K562 (cell line): ENCODE data around the gene AKT2. TPM values are rescaled to one million over a fixed set of nuclear protein-coding genes. Genes with fewer than 3 reads are reported as not detected.

Experiments used
- ATAC-seq: fragments of 200-7000 bp; cut with Tn5 transposase; 3 replicates; pipeline ENCODE4 v1.9.1; 2020; ENCODE audit warnings: moderate library complexity
- BruUV-seq: library from RNA; stranded (reverse); fragments of 400-500 nt; replicated peaks from 2 replicates; lab custom pipeline; 2021; lab: Mats Ljungman, UMichigan
- CTCF ChIA-PET: fragments of 300-600 bp; formaldehyde crosslinking; extraction: SDS; loops from one replicate; lab custom pipeline; 2021; ENCODE audit warnings: low intra/inter-chr PET ratio; lab: Yijun Ruan, JAX
- POLR2A ChIA-PET: fragments of 300-600, 350-650 bp; sonication (Branson Sonifier 250); formaldehyde crosslinking; extraction: SDS; loops from one replicate; lab custom pipeline; 2021; ENCODE audit warnings: antibody characterized with exemption, inconsistent platforms; lab: Yijun Ruan, JAX
- DNase-seq, 4 experiments: peaks; one replicate each; pipeline versions ENCODE4 v3.0.0 to v3.0.0-alpha.2; 2011 to 2018; ENCODE audit warnings: low spot score in 3 of 4, mixed read lengths in 3 of 4; ENCODE audit errors: extremely low read depth in 1 of 4
- FAIRE-seq: peaks from 2 replicates; lab custom pipeline; 2011; peaks lifted over from hg19 to GRCh38; lab: Jason Lieb, UNC
- H2AFZ ChIP-seq: 2 replicates; pipeline ENCODE4 v1.6.0; 2011; ENCODE audit warnings: low read depth, low read length, control low read depth, inconsistent platforms
- H3K27ac ChIP-seq: fragments of 200-600 bp; 3 replicates; pipeline ENCODE4 v1.8.0; 2011; ENCODE audit warnings: low read depth, mild to moderate bottlenecking, control low read depth, inconsistent platforms, low read length, moderate library complexity, mixed read lengths; ENCODE audit errors: extremely low read depth
- H3K27me3 ChIP-seq, 2 experiments: fragments of 300-600 bp in 1 of 2; 2 replicates in 1 of 2; 3 replicates in 1 of 2; pipeline versions ENCODE4 v1.6.0 to v1.8.0; 2011; ENCODE audit warnings: inconsistent platforms in 2 of 2, low read length in 2 of 2, mild to moderate bottlenecking in 1 of 2, mixed read lengths in 1 of 2, moderate library complexity in 1 of 2; ENCODE audit not compliant: control insufficient read depth in 2 of 2, insufficient read depth in 2 of 2
- H3K36me3 ChIP-seq: fragments of 300-600 bp; 3 replicates; pipeline ENCODE4 v1.8.0; 2011; ENCODE audit warnings: mild to moderate bottlenecking, low read length, inconsistent platforms; ENCODE audit not compliant: control insufficient read depth, insufficient read depth
- H3K4me1 ChIP-seq, 2 experiments: fragments of 200-600 bp in 1 of 2; replicated peaks in 1 of 2; 2 replicates in 1 of 2; 3 replicates in 1 of 2; pipeline versions ENCODE4 v1.5.1 to v1.8.0; 2011; ENCODE audit warnings: inconsistent platforms in 2 of 2, low read length in 2 of 2, mild to moderate bottlenecking in 1 of 2, mixed read lengths in 1 of 2, moderate library complexity in 1 of 2; ENCODE audit not compliant: control insufficient read depth in 2 of 2, insufficient read depth in 2 of 2
- H3K4me2 ChIP-seq: 2 replicates; pipeline ENCODE4 v1.6.1; 2011; ENCODE audit warnings: low read length, control low read depth, inconsistent platforms, mixed read lengths; ENCODE audit not compliant: insufficient read depth
- H3K4me3 ChIP-seq: fragments of 200-600 bp; sonication (generic), shearing (Covaris generic); 2 replicates; pipeline ENCODE4 v1.5.1; 2016; ENCODE audit warnings: control low read depth, inconsistent platforms
- H3K79me2 ChIP-seq: fragments of 200-600 bp; 3 replicates; pipeline ENCODE4 v1.8.0; 2011; ENCODE audit warnings: low read length, inconsistent platforms; ENCODE audit not compliant: control insufficient read depth, insufficient read depth
- H3K9ac ChIP-seq, 2 experiments: 2 replicates each; pipeline versions ENCODE4 v1.6.0 to v1.6.1; 2011; ENCODE audit warnings: low read depth in 2 of 2, low read length in 2 of 2, control low read depth in 1 of 2, inconsistent platforms in 1 of 2, mild to moderate bottlenecking in 1 of 2, mixed read lengths in 1 of 2; ENCODE audit not compliant: insufficient read depth in 1 of 2
- H3K9me1 ChIP-seq: one replicate; pipeline ENCODE4 v1.6.0; 2011; ENCODE audit warnings: inconsistent platforms, mild to moderate bottlenecking, low read length, moderate library complexity; ENCODE audit not compliant: control insufficient read depth, insufficient read depth
- H3K9me3 ChIP-seq: replicated peaks from 2 replicates; pipeline ENCODE4 v1.5.1; 2011; ENCODE audit warnings: low read depth, low read length, inconsistent platforms; ENCODE audit not compliant: control insufficient read depth, insufficient read depth
- H4K20me1 ChIP-seq: replicated peaks from 2 replicates; pipeline ENCODE4 v1.6.1; 2011; ENCODE audit warnings: low read length, inconsistent platforms, mixed read lengths; ENCODE audit not compliant: control insufficient read depth, insufficient read depth
- DNMT1 ChIP-seq: fragments of 450-650 bp; IDR thresholded peaks from 2 replicates; pipeline ENCODE4 v1.6.1; 2016; ENCODE audit warnings: antibody characterized with exemption, mild to moderate bottlenecking
- ETS2 ChIP-seq: IDR thresholded peaks from 2 replicates; pipeline ENCODE4 v1.6.1; 2016; ENCODE audit warnings: borderline replicate concordance, missing genetic modification characterization, mild to moderate bottlenecking, moderate library complexity, missing compliant biosample characterization; ENCODE audit not compliant: poor library complexity, severe bottlenecking
- KAT8 ChIP-seq: fragments of 450-650 bp; IDR thresholded peaks from 2 replicates; pipeline ENCODE4 v1.6.1; 2016; ENCODE audit warnings: low read depth, mild to moderate bottlenecking
- SOX6 ChIP-seq: fragments of 450-650 bp; IDR thresholded peaks from 2 replicates; pipeline ENCODE4 v1.6.1; 2014; ENCODE audit warnings: mild to moderate bottlenecking
- TAF7 ChIP-seq: fragments of 450-650 bp; IDR thresholded peaks from 2 replicates; pipeline ENCODE4 v1.6.1; 2016; ENCODE audit warnings: missing genetic modification characterization, missing compliant biosample characterization
- THRAP3 ChIP-seq: fragments of 450-650 bp; IDR thresholded peaks from 2 replicates; pipeline ENCODE4 v1.6.1; 2016; ENCODE audit warnings: mild to moderate bottlenecking, inconsistent platforms, borderline replicate concordance
- WHSC1 ChIP-seq: IDR thresholded peaks from one replicate; pipeline ENCODE4 v1.6.1; 2012; ENCODE audit warnings: low read length, control low read depth, inconsistent platforms
- ZNF324 ChIP-seq: fragments of 250-450 bp; sonication (Bioruptor Pico); IDR thresholded peaks from 2 replicates; pipeline ENCODE4 v1.4.0; 2020; ENCODE audit warnings: mild to moderate bottlenecking
- WGBS: fragments of 100-300 bp; shearing (Covaris generic); methylation state at CpG from one replicate; pipeline ENCODE4 v1.1.6; 2016; ENCODE audit warnings: low coverage, mixed read lengths; ENCODE audit not compliant: insufficient coverage; ENCODE audit errors: missing lambda C conversion rate; 5-methylcytosine and 5-hydroxymethylcytosine counted together
- in situ Hi-C: fragments of 300-500 bp; cut with MboI; formaldehyde crosslinking; loops from 4 replicates; pipeline ENCODE4 v1.15.0; 2018; ENCODE audit warnings: inconsistent platforms, mixed read lengths
- intact Hi-C: fragments of 100-400 bp; cut with micrococcal nuclease; formaldehyde crosslinking; loops from 2 replicates; pipeline ENCODE4 v1.14.2; 2022
- polyA plus RNA-seq, 8 experiments: library from polyadenylated mRNA; depleted of rRNA in 4 of 8; stranded (reverse) in 5 of 8; unstranded in 3 of 8; fragments of >200 nt; fragmentation: Nextera tagmentation in 2 of 8; fragmentation: Illumina TruSeq in 1 of 8; extraction: Ambion mirVana in 2 of 8; extraction: Trizol in 1 of 8; gene quantifications; 2 replicates each; pipeline versions ENCODE4 v1.2.1 to v1.2.3, GENCODE V29; 2011 to 2014; ENCODE audit warnings: inconsistent platforms in 1 of 8, missing spikeins in 1 of 8
- total RNA-seq, 7 experiments: library from RNA; depleted of rRNA in 6 of 7; stranded (reverse); fragments of >200 nt in 6 of 7; fragmentation: Illumina TruSeq in 2 of 7; extraction: Trizol in 2 of 7; gene quantifications; 2 replicates each; pipeline versions ENCODE4 v1.2.1 to v1.2.3, GENCODE V29; 2011 to 2021; ENCODE audit warnings: low replicate concordance in 1 of 7
- TF ChIP-seq, protein P1 (sequence below): fragments of 250-450 bp; sonication (Bioruptor Pico); IDR thresholded peaks from 2 replicates; pipeline ENCODE4 v1.4.0; 2020
- TF ChIP-seq, protein P2 (sequence below): fragments of 250-450 bp; sonication (Bioruptor Pico); IDR thresholded peaks from 2 replicates; pipeline ENCODE4 v1.4.0; 2020; ENCODE audit warnings: mild to moderate bottlenecking, moderate library complexity
- TF ChIP-seq, protein P3 (sequence below), 2 experiments: fragments of 450-650 bp in 1 of 2; IDR thresholded peaks; 2 replicates each; pipeline ENCODE4 v1.6.1; 2011 to 2017; ENCODE audit warnings: low read depth in 2 of 2, antibody characterized with exemption in 1 of 2, borderline replicate concordance in 1 of 2, low read length in 1 of 2, mild to moderate bottlenecking in 1 of 2, mixed read lengths in 1 of 2; ENCODE audit not compliant: control insufficient read depth in 1 of 2
- TF ChIP-seq, protein P4 (sequence below): fragments of 250-450 bp; sonication (Bioruptor Pico); IDR thresholded peaks from 2 replicates; pipeline ENCODE4 v1.4.0; 2020; ENCODE audit warnings: mild to moderate bottlenecking

The AKT2 gene
- total and polyA plus RNA-seq, 9 of the 15 experiments (the other 6 are each of a cell fraction or from before 2014, with no cell fraction given): 1.1 to 132 (median 67.7) TPM

DNA sequence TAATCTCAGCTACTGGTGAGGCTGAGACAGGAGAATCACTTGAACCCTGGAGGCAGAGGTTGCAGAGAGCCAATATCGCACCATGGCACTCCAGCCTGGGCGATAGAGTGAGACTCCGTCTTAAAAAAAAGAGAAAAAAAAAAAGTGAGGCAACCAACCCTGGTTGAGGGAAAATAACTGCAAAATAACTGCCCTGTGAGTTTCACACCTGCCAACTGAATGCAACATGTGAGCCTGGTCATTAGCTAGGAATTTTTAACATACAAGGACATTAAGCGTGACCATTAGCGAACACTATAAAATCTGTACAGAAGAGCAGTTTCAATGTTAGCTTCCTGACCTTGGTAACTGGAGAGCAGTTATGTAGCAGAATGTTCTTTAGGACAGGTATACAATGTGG is 56.3 kb downstream of the AKT2 start (continued):
- TF ChIP-seq TAF7 (tag) (no peak), WHSC1 (no peak)
- TF ChIP-seq, protein P1, sequence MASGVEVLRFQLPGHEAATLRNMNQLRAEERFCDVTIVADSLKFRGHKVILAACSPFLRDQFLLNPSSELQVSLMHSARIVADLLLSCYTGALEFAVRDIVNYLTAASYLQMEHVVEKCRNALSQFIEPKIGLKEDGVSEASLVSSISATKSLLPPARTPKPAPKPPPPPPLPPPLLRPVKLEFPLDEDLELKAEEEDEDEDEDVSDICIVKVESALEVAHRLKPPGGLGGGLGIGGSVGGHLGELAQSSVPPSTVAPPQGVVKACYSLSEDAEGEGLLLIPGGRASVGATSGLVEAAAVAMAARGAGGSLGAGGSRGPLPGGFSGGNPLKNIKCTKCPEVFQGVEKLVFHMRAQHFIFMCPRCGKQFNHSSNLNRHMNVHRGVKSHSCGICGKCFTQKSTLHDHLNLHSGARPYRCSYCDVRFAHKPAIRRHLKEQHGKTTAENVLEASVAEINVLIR (CRISPR knock-in tag): no peak

DNA sequence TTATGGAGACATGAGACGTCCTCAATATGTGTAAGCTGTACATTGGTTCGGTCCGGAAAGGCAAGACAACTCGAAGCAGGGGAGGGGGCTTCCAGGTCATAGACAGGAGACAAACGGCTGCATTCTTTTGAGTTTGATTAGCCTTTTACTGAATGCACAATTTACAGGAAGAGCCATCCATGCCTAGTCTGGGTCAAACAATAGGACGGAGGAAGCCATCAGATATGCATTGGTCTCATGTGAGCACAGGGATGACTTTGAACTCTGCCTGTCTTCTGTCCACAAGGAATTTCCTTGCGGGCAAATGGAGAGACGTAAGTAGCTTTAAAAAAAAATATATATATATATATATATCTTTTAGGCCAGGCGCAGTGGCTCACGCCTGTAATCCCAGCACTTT is 56.8 kb downstream of the AKT2 start:
- Histone ChIP-seq H3K79me2 (no peaks in the 10 kb centered on the region), H3K4me1 (peaks cover 25 to 47% of the 10 kb centered on the region in 2 experiments), H3K9me1 (no peaks in the 10 kb centered on the region), H3K4me3 (no peak overlapping the region), H3K36me3 (peaks cover 9% of the 10 kb centered on the region; the same call in 1 of the 3 replicates), H3K27ac (no peak overlapping the region), H4K20me1 (no peaks in the 10 kb centered on the region), H3K9me3 (no peaks in the 10 kb centered on the region), H3K4me2 (no peak overlapping the region), H3K27me3 (no peaks in the 10 kb centered on the region), H3K9ac (no peak overlapping the region), H2AFZ (no peak overlapping the region)
- no TSS peak for BruUV-seq
- FAIRE-seq (no peak), DNase-seq (no peak), ATAC-seq (no peak)
- ChIA-PET CTCF (no interaction called here), POLR2A (interaction anchor here (0.6 to 0.7 kb wide), 2 partner anchors 94 to 1125 kb away, joined by 3 read pairs; no protein-coding TSS in a partner anchor)
- in situ Hi-C loops: no loop called here
- intact Hi-C loops: no loop called here
- WGBS: 50% methylated on average over 10 of the region's 10 CpGs
- TF ChIP-seq KAT8 (no peak), ZNF324 (CRISPR knock-in tag) (no peak), SOX6 (no peak), ETS2 (tag) (no peak), THRAP3 (no peak), DNMT1 (no peak)
- TF ChIP-seq, protein P2, sequence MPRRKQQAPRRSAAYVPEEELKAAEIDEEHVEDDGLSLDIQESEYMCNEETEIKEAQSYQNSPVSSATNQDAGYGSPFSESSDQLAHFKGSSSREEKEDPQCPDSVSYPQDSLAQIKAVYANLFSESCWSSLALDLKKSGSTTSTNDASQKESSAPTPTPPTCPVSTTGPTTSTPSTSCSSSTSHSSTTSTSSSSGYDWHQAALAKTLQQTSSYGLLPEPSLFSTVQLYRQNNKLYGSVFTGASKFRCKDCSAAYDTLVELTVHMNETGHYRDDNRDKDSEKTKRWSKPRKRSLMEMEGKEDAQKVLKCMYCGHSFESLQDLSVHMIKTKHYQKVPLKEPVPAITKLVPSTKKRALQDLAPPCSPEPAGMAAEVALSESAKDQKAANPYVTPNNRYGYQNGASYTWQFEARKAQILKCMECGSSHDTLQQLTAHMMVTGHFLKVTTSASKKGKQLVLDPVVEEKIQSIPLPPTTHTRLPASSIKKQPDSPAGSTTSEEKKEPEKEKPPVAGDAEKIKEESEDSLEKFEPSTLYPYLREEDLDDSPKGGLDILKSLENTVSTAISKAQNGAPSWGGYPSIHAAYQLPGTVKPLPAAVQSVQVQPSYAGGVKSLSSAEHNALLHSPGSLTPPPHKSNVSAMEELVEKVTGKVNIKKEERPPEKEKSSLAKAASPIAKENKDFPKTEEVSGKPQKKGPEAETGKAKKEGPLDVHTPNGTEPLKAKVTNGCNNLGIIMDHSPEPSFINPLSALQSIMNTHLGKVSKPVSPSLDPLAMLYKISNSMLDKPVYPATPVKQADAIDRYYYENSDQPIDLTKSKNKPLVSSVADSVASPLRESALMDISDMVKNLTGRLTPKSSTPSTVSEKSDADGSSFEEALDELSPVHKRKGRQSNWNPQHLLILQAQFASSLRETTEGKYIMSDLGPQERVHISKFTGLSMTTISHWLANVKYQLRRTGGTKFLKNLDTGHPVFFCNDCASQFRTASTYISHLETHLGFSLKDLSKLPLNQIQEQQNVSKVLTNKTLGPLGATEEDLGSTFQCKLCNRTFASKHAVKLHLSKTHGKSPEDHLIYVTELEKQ (CRISPR knock-in tag): no peak
- TF ChIP-seq, protein P3, sequence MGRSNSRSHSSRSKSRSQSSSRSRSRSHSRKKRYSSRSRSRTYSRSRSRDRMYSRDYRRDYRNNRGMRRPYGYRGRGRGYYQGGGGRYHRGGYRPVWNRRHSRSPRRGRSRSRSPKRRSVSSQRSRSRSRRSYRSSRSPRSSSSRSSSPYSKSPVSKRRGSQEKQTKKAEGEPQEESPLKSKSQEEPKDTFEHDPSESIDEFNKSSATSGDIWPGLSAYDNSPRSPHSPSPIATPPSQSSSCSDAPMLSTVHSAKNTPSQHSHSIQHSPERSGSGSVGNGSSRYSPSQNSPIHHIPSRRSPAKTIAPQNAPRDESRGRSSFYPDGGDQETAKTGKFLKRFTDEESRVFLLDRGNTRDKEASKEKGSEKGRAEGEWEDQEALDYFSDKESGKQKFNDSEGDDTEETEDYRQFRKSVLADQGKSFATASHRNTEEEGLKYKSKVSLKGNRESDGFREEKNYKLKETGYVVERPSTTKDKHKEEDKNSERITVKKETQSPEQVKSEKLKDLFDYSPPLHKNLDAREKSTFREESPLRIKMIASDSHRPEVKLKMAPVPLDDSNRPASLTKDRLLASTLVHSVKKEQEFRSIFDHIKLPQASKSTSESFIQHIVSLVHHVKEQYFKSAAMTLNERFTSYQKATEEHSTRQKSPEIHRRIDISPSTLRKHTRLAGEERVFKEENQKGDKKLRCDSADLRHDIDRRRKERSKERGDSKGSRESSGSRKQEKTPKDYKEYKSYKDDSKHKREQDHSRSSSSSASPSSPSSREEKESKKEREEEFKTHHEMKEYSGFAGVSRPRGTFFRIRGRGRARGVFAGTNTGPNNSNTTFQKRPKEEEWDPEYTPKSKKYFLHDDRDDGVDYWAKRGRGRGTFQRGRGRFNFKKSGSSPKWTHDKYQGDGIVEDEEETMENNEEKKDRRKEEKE (IDR thresholded peaks at IDR 0.05; ENCODE audit: borderline replicate concordance in 1 of 2, control insufficient read depth in 1 of 2, low read depth in 2 of 2, low read length in 1 of 2): no peak
- TF ChIP-seq, protein P4, sequence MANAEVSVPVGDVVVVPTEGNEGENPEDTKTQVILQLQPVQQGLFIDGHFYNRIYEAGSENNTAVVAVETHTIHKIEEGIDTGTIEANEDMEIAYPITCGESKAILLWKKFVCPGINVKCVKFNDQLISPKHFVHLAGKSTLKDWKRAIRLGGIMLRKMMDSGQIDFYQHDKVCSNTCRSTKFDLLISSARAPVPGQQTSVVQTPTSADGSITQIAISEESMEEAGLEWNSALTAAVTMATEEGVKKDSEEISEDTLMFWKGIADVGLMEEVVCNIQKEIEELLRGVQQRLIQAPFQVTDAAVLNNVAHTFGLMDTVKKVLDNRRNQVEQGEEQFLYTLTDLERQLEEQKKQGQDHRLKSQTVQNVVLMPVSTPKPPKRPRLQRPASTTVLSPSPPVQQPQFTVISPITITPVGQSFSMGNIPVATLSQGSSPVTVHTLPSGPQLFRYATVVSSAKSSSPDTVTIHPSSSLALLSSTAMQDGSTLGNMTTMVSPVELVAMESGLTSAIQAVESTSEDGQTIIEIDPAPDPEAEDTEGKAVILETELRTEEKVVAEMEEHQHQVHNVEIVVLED (CRISPR knock-in tag): no peak
